ENCODE data around the gene PDCD6IP.

PDCD6IP gene

GRCh38 chr3:33895658-33896057 lies 97.2 kb downstream of the PDCD6IP start:
- no peak for DNase-seq

DNA sequence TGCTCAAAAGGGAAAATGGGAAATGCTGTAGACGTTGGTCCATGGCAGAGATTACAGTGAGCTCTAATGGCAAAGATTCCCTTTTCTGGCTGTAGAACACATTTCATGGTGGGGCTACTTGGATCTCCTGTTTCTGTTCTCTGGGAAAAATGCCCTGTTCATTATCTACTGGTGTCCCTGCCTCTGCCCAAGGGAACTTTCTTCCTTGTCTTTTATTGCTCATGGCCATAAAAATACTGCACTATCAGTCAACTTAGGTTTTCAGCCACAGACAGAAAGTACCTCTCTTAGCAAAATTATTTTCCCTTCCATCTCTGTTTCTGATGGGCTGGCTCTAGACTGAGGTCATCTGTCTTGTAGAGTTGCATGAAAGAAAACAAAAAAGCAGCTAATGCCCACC lies 98.9 kb downstream of the PDCD6IP start:
- DNase-seq, result no peak

DNA sequence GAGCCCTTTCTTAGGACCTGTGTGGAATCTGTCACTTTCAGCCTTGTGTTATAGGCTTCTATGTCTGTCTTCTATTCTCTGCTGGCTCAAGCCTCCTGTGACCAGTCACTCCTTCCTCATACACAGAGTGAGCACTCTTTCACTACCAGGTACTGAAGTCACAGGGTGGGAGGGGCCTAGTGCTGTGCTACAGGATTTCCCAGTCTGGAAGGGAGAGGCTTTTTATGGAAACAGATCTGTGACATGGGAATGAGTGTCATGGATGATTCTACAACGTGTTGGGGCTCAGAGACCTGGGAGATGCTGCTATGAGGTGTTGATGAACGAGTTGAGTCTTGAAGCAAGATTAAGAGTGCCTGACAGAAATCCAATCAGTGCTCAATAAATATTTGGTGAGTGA lies 100.5 kb downstream of the PDCD6IP start:
- no peak for DNase-seq

DNA sequence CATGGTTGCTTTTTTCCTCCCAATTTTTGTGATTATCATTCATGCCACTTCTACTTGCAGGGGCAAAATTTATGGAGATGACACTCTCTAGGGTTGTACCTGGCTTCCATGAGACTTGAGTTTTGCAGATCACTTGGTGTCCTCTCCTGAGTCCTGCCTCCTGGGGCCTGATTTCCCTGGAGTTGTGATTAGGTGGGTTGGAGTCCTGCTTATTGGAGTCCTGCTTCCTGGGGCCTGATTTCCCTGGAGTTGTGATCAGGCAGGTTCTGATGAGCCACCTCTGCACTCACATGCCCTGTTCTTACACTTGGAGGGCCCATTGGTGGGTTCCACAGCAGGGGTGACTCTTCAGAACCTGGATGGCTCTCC lies 102.0 kb downstream of the PDCD6IP start:
- DNase-seq, result no peak

DNA sequence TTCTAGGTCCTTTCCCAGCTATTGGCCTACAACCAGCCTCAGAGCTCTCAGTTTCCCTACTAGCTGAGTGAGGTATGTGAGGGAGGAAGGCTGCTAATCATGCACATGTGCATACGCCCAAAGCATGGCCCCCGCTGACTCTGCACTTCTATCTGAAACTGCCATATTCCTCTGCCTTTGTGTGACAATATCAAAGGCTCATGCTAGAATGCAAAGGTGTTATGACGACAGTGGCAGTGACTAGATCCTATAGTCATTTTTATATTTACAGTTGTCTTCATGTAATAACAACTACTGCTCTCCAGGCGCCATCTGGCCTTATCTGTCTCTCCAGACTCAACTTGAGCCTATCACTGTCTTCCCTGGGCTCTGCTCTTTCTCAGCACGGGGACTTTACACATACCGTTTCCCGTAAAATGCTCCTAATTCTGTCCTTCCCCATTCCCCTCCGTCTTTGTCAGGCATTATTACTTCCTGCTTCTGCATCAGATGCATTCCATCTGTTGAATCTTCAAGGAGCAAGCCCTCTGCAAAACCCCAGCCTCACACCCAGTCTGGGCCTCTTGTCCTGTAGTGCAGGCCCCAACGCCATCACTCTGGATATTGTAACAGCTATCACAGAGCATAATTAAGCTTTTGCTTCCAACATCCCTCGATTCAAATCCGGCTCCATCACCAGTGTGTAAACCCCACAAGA lies 102.5 kb downstream of the PDCD6IP start:
- no peak for DNase-seq

GRCh38 chr3:33901862-33902563 lies 103.6 kb downstream of the PDCD6IP start:
- DNase-seq, result no peak

DNA sequence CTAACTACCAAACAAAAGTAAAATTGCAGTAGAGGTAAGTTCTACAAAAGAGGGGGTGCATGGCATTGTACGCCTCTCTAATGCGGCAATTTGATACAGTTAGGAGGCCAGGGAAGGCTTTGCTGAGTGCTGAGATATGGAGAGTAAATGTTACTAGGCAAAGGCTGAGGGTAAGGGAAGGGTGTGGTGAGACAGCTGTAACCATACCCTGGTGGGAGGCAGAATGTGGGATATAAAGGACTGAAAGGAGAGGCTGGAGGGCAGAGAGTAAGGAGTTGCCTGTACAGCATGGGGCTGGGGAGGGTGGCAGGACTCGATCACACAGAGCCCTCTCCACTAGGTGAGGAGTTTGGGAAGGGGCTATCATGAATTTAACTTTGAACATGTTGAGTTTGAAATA lies 106.3 kb downstream of the PDCD6IP start:
- DNase-seq, result no peak

DNA sequence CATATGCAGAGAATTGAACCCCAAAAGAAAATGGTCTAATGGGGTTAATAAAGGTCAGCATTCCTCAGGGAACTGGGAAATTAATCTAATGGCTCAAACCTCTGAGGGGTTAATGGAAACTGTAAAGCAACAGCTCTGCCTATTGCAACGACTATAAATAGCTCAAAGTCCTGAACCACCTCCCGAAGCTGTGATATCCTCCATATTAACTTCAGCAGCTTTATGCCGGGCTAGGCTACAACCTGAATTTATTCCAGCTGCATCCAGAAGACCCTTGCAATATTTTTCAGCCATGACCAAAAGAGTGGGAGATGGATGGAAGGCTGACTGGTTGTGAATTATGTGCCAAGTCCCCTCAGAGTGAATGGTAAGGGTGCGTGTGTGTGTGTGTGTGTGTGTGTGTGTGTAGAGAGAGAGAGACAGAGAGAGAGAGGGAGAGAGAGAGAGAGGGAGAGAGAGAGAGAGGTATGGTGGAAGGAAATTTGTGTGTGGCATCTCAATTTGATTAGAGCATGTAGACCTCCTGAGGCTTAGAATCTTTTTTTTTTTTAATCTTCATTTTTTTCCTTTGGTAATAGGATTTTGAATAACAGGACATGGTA lies 109.9 kb downstream of the PDCD6IP start:
- DNase-seq, result no peak

DNA sequence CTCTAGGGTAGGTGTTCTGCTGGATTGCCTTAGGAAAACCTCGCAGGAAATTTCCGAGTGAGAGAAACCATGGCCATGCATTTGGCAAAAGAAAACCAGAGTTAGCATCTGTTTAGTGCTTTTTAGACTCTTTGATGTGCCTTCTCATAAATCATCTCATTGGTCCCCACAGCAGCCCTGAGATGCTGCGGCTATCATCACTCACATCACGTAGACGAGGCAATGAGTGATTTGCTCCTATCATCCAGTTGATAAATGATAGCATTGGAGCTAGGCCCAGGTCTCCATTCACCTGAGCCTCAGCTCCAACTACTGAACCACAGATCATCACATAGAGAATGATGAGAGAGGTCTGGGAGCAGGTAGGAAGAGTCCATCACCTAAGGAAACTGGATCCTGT lies 111.1 kb downstream of the PDCD6IP start:
- DNase-seq, result no peak

GRCh38 chr3:33910031-33910430 lies 111.6 kb downstream of the PDCD6IP start:
- DNase-seq, result no peak

- DNase-seq, result no peak
Measured at GRCh38 chr3:33911525-33912322, 113.3 kb downstream of the PDCD6IP start.

GRCh38 chr3:33914212-33914611 lies 115.8 kb downstream of the PDCD6IP start:
- DNase-seq, result no peak

GRCh38 chr3:33914731-33915379 lies 116.4 kb downstream of the PDCD6IP start:
- DNase-seq, result no peak

- DNase-seq, result no peak
Measured at GRCh38 chr3:33915796-33916546, 117.5 kb downstream of the PDCD6IP start.

DNA sequence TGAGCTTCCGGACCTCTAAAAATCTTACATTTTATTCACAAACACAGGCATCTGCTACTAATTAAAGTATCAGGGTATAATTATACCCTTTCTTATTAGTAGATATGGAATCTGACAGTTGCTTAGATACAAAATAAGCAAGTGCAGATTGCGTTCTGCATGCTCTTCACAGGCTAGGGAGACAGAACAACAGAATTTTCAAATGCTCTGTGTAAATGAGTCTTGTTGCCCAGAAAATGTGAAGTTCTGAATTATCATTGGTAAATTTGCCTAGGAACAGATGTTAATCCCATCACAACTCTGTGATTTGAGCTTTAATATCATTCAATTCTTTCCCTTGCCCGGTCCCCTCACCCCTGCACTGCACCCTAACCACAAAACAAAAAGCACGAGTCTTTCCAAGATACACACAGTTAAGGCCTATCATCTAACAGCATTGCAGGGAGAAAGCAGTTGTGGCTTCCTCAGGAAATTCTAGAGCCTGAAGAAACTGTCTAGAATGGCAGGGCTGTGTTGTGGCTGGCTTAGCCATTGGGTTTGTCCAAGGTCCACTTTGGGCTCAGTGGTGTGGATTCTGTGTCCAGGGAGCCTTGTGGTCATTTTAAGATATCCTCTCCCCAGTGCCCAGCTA lies 119.8 kb downstream of the PDCD6IP start:
- DNase-seq, result no peak

Measured in NCI-H187 (cell line).